Activated CD4-positive, alpha-beta T cell treated with anti-CD3 and anti-CD28 coated beads, Interleukin-2, Interleukin-4, amounts not matched to agents 100 ng/mL and 50 ng/mL, durations not matched to agents 16 hours and 8 hours (primary cell): ENCODE data around the gene KIAA0513.
"Not testable (repeated sequence)": the region's sequence is repeated elsewhere in the genome, so short reads cannot be mapped to it uniquely, and the experiment has no call there.

Source experiments
- DNase-seq: peaks from one replicate; pipeline ENCODE4 v3.0.0-alpha.2; 2020; ENCODE audit warnings: low spot score

The KIAA0513 gene

GRCh38 chr16:85051067-85051581, 23.5 kb downstream of the KIAA0513 start:
- DNase-seq = no peak

DNA sequence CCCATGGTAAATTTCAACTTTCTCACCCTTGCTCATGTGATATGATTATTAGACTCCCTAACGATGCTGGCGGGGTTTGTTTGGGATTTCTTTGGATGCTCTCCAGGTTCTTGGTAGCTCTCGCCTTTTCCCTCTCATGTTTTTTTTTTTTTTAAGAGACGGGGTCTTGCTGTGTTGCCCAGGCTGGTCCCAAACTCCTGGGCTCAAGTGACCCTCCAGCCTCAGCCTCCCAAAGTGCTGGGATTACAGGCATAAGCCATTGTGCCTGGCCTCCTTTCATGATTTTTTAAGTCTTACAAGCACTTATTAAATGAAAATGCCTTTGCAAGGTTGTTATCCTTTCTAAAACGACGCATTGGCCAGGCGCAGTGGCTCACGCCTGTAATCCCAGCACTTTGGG, 24.1 kb downstream of the KIAA0513 start:
- DNase-seq = no peak

DNA sequence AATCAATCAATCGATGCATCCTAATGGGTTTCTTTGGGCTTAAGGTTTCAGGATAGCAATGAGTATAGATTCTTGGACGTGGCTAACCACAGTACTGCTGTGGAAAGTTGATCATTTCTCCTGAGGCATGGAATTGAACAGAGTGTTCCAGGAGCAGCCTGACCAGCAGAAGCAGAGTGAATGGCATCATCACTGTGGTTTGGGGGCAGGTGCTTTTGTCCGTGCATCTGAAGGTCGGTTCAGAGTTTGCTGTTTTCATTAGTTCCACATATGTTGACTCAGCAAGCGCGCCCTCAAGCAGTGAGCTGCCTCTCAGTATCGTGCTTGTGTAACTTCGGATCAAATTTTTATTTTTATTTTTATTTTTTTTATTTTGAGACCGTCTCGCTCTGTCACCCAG, 24.9 kb downstream of the KIAA0513 start:
- no peak for DNase-seq

GRCh38 chr16:85054321-85054720, 26.7 kb downstream of the KIAA0513 start:
- DNase-seq = not testable (repeated sequence)

DNA sequence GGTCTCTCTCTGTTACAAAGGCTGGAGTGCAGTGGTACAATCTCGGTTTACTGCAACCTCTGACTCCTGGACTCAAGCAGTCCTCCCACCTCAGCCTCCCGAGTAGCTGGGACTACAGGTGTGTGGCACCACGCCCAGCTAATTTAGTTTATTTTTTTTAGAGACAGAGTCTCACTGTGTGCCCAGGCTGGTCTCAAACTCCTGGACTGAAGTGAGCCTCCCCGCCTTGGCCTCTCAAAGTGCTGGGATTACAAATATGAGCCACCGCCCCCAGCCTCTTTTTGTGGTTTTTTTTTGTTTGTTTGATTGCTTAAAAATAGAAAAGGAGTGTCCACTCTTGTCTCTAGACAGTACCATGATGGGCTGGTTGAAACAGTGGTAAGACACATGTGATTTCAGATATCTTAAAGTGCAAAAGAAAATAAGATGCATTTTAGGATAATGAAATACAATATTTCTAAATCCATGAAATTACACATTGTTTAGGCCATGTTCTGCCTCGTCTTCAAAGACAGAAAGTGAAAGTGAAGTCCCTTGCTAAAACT, 27.4 kb downstream of the KIAA0513 start:
- no peak for DNase-seq

DNA sequence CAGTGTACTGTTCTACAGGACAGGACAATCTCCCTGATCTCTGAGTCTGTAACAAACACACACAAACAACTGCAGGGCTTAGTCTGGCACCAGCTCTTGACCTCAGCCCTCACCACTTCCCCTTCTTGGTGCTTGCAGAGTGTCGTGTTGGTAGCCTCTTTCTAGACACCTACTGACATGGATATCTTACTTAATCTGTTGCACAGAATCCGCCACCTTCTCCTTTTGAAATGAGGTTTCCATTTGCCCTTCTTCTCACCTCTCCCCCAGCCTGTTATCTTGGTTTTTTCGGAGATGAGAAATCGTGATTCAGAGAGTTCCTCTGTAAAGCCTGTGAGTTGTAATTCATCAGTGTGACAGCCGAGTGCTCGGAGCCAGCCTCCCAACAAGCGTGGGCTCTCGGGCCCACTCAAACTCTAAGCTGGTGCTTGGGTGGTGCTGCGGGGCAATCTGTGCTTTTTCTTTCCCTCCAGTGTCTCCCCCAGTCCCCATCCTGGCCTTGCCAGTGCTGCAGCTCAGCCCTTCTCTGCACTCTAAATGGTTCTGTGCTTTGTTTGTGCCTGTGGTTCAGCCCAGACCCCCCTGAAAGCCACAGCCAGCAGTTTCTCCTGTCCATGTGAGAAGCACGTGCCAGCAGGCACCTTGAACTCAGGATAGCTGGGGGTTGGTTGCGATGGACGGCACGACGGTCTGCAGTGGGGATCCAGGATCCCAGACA, 28.1 kb downstream of the KIAA0513 start:
- DNase-seq = peak; percentile 87

- no peak for DNase-seq
Measured at GRCh38 chr16:85056211-85056748, 28.7 kb downstream of the KIAA0513 start.

- DNase-seq = no peak
Measured at GRCh38 chr16:85057212-85057889, 29.8 kb downstream of the KIAA0513 start.

GRCh38 chr16:85057948-85058347, 30.4 kb downstream of the KIAA0513 start:
- no peak for DNase-seq

GRCh38 chr16:85058909-85059308, 31.3 kb downstream of the KIAA0513 start:
- no peak for DNase-seq

DNA sequence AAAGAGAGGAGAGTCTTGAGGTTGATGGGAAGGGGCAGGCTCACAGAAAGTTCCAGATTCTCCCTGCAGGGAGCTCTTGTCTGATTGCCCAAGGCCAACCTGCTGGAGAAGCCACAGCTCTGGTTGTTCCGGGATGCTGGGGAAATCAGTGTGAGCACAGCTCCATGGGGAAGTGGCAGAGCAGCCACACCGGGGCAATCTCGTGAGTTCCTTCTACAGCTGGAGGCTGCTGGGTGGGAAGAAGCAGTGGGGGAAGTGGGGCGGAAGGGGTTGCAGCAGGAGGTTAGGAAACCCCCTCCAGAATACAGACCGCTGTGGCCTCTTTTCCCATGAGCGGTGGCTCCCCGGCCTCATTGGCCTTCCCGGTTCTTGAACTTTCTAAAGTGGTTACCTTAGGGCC, 34.0 kb downstream of the KIAA0513 start:
- no peak for DNase-seq

- DNase-seq = no peak
Measured at GRCh38 chr16:85062323-85062722, 34.7 kb downstream of the KIAA0513 start.

DNA sequence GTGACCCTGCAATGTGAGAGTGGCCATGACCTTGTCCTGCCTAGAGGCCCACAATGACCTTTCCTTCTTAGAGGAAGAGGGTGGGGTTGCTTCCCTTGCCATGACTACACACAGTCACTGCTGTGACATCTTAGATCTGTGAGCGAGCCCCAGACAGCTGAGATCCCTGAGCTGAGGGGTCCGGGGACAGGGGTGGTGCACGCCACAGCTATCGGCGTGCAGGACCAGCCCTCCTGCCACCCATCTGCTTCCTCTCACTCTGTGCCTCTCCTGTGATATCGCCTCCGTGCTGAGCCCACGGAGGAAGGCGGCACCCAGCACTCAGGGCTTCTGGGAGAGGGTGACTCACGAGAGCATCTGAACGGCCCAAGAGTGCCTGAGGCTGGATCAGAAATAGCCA, 35.2 kb downstream of the KIAA0513 start:
- DNase-seq = no peak

- no peak for DNase-seq
Measured at GRCh38 chr16:85064186-85064585, 36.6 kb downstream of the KIAA0513 start.

GRCh38 chr16:85065099-85065498, 37.5 kb downstream of the KIAA0513 start:
- no peak for DNase-seq

DNA sequence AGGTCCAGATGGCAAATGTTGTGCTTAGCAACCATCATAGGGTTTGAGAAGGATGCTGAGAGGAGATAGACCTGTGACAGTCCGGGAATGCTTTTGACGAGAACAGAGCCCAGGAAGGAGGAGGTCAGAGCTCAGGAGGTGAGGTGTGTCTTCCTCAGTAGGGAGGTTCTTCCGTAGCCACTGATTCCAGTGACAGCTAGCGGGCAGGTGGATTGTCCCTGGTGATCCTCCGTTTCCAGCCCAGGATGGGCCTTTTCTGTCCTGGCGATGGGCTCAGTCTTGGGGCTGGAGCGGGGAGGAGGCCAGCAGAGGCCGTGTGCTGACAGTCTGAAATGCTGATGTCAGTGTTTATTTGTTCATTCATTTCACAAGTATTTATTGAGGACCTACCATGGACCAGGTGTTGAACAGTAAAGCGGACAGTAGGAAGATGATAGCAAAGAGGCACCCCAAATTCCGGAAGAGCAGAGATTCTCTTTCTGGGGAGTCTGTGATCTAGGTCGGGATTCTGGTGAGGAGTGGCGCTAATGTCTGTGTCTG, 38.8 kb downstream of the KIAA0513 start:
- DNase-seq = no peak

DNA sequence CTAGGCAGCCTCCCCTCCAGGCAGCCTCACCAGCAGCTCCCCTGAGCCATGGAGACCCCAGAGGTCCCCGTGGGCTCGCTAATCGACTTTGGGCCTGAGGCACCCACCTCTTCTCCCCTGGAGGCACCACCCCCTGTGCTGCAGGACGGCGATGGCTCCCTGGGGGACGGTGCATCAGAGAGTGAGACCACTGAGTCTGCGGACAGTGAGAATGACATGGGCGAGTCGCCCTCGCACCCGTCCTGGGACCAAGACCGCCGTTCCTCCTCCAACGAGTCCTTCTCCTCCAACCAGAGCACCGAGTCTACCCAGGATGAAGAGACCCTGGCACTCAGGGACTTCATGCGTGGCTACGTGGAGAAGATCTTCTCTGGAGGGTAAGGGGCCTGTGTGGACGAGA, 39.4 kb downstream of the KIAA0513 start:
- no peak for DNase-seq

GRCh38 chr16:85067426-85067825, 39.8 kb downstream of the KIAA0513 start:
- DNase-seq = no peak

DNA sequence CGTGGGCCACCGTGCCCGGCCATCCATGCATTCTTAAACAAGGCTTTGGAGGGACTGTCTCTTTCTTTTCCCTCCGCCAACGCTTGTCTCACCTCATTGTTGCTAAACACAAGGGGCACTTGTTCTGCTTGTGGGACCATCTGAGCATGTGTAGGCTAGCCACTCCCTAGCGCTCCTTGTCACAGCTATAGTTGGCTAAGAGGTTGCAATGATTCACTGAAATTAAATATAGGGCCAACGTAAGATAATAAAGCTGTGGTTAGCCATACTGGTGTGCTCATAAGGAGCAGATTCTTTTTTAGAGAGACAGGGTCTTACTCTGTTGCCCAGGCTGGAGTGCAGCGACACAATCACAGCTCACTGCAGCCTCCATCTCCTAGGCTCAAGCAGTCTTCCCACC, 41.2 kb downstream of the KIAA0513 start:
- no peak for DNase-seq

- no peak for DNase-seq
Measured at GRCh38 chr16:85069171-85069570, 41.6 kb downstream of the KIAA0513 start.

- no peak for DNase-seq
Measured at GRCh38 chr16:85072076-85072860, 44.7 kb downstream of the KIAA0513 start.

- no peak for DNase-seq
Measured at GRCh38 chr16:85072947-85073346, 45.4 kb downstream of the KIAA0513 start.
